Measurements from ENCODE around the gene CADPS. TPM values are rescaled to one million over a fixed set of nuclear protein-coding genes. Genes with fewer than 3 reads are reported as not detected.

The CADPS gene
- total RNA-seq, 1 experiment from 2014 or later, result not detected

GRCh38 chr3:62551556-62551955 is 323.7 kb downstream of the CADPS start:
- no peak overlapping the region for H3K4me3 ChIP-seq (ENCODE audit: low read depth in 2 of 2, low read length in 2 of 2)
- BruUV-seq (replicated peaks), result no TSS peak
- H3K4me1 ChIP-seq (ENCODE audit: control insufficient read depth, insufficient read depth, low read length), result no peaks in the 10 kb centered on the region
- intact Hi-C loops (cut with micrococcal nuclease; ENCODE audit: unreplicated experiment) (no loop called here), in situ Hi-C loops (cut with HindIII; ENCODE audit: low pct_unique_long_range_greater_than_20kb, low sequenced_read_pairs) (no loop called here)
- H3K36me3 ChIP-seq (ENCODE audit: control insufficient read depth, insufficient read depth, low read length), result no peaks in the 10 kb centered on the region
- POLR2A ChIA-PET, result no interaction called here
- no peak for DNase-seq (ENCODE audit: low read depth, low spot score)
- ATAC-seq, result no peak
- no peak for TF ChIP-seq CTCF (IDR thresholded peaks at IDR 0.05)
- TF ChIP-seq POLR2AphosphoS5 (IDR thresholded peaks at IDR 0.05; ENCODE audit: low read depth, low read length), result no peak
- TF ChIP-seq, protein P1, sequence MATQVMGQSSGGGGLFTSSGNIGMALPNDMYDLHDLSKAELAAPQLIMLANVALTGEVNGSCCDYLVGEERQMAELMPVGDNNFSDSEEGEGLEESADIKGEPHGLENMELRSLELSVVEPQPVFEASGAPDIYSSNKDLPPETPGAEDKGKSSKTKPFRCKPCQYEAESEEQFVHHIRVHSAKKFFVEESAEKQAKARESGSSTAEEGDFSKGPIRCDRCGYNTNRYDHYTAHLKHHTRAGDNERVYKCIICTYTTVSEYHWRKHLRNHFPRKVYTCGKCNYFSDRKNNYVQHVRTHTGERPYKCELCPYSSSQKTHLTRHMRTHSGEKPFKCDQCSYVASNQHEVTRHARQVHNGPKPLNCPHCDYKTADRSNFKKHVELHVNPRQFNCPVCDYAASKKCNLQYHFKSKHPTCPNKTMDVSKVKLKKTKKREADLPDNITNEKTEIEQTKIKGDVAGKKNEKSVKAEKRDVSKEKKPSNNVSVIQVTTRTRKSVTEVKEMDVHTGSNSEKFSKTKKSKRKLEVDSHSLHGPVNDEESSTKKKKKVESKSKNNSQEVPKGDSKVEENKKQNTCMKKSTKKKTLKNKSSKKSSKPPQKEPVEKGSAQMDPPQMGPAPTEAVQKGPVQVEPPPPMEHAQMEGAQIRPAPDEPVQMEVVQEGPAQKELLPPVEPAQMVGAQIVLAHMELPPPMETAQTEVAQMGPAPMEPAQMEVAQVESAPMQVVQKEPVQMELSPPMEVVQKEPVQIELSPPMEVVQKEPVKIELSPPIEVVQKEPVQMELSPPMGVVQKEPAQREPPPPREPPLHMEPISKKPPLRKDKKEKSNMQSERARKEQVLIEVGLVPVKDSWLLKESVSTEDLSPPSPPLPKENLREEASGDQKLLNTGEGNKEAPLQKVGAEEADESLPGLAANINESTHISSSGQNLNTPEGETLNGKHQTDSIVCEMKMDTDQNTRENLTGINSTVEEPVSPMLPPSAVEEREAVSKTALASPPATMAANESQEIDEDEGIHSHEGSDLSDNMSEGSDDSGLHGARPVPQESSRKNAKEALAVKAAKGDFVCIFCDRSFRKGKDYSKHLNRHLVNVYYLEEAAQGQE (IDR thresholded peaks at IDR 0.05; ENCODE audit: insufficient read depth in 1 of 2, low read depth in 2 of 2, low read length in 1 of 2), result no peak
- TF ChIP-seq SIN3A (IDR thresholded peaks at IDR 0.05; ENCODE audit: borderline replicate concordance, insufficient read depth, low read depth, low read length), result no peak
- no peak for TF ChIP-seq TCF7L2 (IDR thresholded peaks at IDR 0.05; ENCODE audit: low read depth, low read length)
- CTCF ChIA-PET, result no interaction called here
- no peaks in the 10 kb centered on the region for H3K9me3 ChIP-seq (ENCODE audit: control insufficient read depth, insufficient read depth, low read depth, low read length)
- no peaks in the 10 kb centered on the region for H3K27me3 ChIP-seq (ENCODE audit: control insufficient read depth, insufficient read depth, low read length)
- no peak overlapping the region for H3K27ac ChIP-seq (ENCODE audit: low read length)

GRCh38 chr3:62550439-62550838 is 324.8 kb downstream of the CADPS start:
- no TSS peak for BruUV-seq (replicated peaks)

More at GRCh38 chr3:62550439-62550838, 324.8 kb downstream of the CADPS start:
- intact Hi-C loops (cut with micrococcal nuclease; ENCODE audit: unreplicated experiment), result no loop called here
- DNase-seq (ENCODE audit: low read depth, low spot score) (no peak), ATAC-seq (no peak)
- H3K27me3 ChIP-seq (ENCODE audit: control insufficient read depth, insufficient read depth, low read length), result no peaks in the 10 kb centered on the region
- TF ChIP-seq, protein P1 (IDR thresholded peaks at IDR 0.05; ENCODE audit: insufficient read depth in 1 of 2, low read depth in 2 of 2, low read length in 1 of 2), result no peak
- TF ChIP-seq POLR2AphosphoS5 (IDR thresholded peaks at IDR 0.05; ENCODE audit: low read depth, low read length) (no peak), CTCF (IDR thresholded peaks at IDR 0.05) (no peak), TCF7L2 (IDR thresholded peaks at IDR 0.05; ENCODE audit: low read depth, low read length) (no peak), SIN3A (IDR thresholded peaks at IDR 0.05; ENCODE audit: borderline replicate concordance, insufficient read depth, low read depth, low read length) (no peak)
- H3K4me1 ChIP-seq (ENCODE audit: control insufficient read depth, insufficient read depth, low read length), result no peaks in the 10 kb centered on the region
- H3K36me3 ChIP-seq (ENCODE audit: control insufficient read depth, insufficient read depth, low read length), result no peaks in the 10 kb centered on the region
- H3K27ac ChIP-seq (ENCODE audit: low read length), result no peak overlapping the region
- no peaks in the 10 kb centered on the region for H3K9me3 ChIP-seq (ENCODE audit: control insufficient read depth, insufficient read depth, low read depth, low read length)
- POLR2A ChIA-PET, result no interaction called here
- H3K4me3 ChIP-seq (ENCODE audit: low read depth in 2 of 2, low read length in 2 of 2), result no peak overlapping the region
- CTCF ChIA-PET, result no interaction called here
- in situ Hi-C loops (cut with HindIII; ENCODE audit: low pct_unique_long_range_greater_than_20kb, low sequenced_read_pairs), result no loop called here
